ENCODE results near the gene AKAP7. TPM values are rescaled to one million over a fixed set of nuclear protein-coding genes. Genes with fewer than 3 reads are reported as not detected.

Gene AKAP7
- total and polyA plus RNA-seq, 7 experiments from 2014 or later: 6.5 to 21.1 (median 16.8) TPM

DNA sequence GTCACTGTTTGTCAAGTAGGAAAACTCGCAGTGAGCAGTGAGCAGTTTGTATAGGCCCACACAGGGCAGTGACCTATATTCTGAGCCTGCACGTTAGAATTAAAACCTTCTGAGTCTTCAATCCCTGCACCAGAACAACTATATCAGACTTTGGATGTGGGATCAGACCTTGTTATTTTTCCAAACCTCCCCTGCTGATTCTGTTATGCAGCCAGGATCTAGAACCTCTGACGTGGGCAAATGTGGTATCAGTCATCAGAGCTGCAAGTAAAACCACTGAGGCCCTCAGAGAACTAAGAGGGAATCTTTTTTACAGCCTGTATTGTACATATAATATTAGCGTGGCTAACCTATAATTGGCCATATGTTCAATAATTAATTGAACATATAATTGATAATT lies 32.0 kb upstream of the AKAP7 start:
- no peak for DNase-seq
- no peaks in the 10 kb centered on the region for H3K36me3 ChIP-seq (ENCODE audit: control insufficient read depth in 2 of 3, insufficient read depth in 3 of 3, low read length in 3 of 3)
- no peaks in the 10 kb centered on the region for H3K27me3 ChIP-seq (ENCODE audit: control insufficient read depth in 2 of 2, insufficient read depth in 2 of 2, low read length in 2 of 2)
- H3K4me3 Mint-ChIP-seq: no peak overlapping the region
- peaks cover 0 to 9% (median 0%) of the 10 kb centered on the region in 11 donors for H3K9me3 Mint-ChIP-seq
- ATAC-seq: no peak
- H3K9me3 ChIP-seq (ENCODE audit: control insufficient read depth in 2 of 3, low read length in 3 of 3): no peaks in the 10 kb centered on the region
- no peak overlapping the region for H3K4me3 ChIP-seq (ENCODE audit: low read length)
- H3K27ac Mint-ChIP-seq: no peak overlapping the region
- no peaks in the 10 kb centered on the region for H3K4me1 ChIP-seq (ENCODE audit: control insufficient read depth in 2 of 2, insufficient read depth in 2 of 2, low read length in 2 of 2)
- POLR2A ChIA-PET: no interaction called here
- CTCF ChIA-PET: no interaction called here
- H3K27ac ChIP-seq (ENCODE audit: low read depth, low read length): no peak overlapping the region
- no peaks in the 10 kb centered on the region for H3K4me1 Mint-ChIP-seq
- intact Hi-C loops (cut with micrococcal nuclease): no loop called here
- H3K27me3 Mint-ChIP-seq: peaks cover 0 to 9% (median 6%) of the 10 kb centered on the region in 5 donors
- H3K36me3 Mint-ChIP-seq: peaks cover 0 to 5% (median 0%) of the 10 kb centered on the region in 5 donors

- POLR2A ChIA-PET: no interaction called here
- no peak overlapping the region for H3K27ac Mint-ChIP-seq
Observed at GRCh38 chr6:131103901-131104300, 31.4 kb upstream of the AKAP7 start.

GRCh38 chr6:131107151-131107550 lies 28.1 kb upstream of the AKAP7 start:
- no peak for ATAC-seq
- no peak for DNase-seq
- Histone ChIP-seq H3K27ac (ENCODE audit: low read depth, low read length) (no peak overlapping the region), H3K9me3 (ENCODE audit: control insufficient read depth in 2 of 3, low read length in 3 of 3) (no peaks in the 10 kb centered on the region), H3K4me1 (ENCODE audit: control insufficient read depth in 2 of 2, insufficient read depth in 2 of 2, low read length in 2 of 2) (no peaks in the 10 kb centered on the region), H3K27me3 (ENCODE audit: control insufficient read depth in 2 of 2, insufficient read depth in 2 of 2, low read length in 2 of 2) (no peaks in the 10 kb centered on the region), H3K4me3 (ENCODE audit: low read length) (no peak overlapping the region), H3K36me3 (ENCODE audit: control insufficient read depth in 2 of 3, insufficient read depth in 3 of 3, low read length in 3 of 3) (no peaks in the 10 kb centered on the region)
- no peak overlapping the region for H3K4me3 Mint-ChIP-seq
- no peaks in the 10 kb centered on the region for H3K9me3 Mint-ChIP-seq
- POLR2A ChIA-PET: no interaction called here
- H3K36me3 Mint-ChIP-seq: no peaks in the 10 kb centered on the region
- CTCF ChIA-PET: interaction anchor here (0.8 kb wide), 1 partner anchor 225 kb away, joined by 3 read pairs; no protein-coding TSS in a partner anchor
- intact Hi-C loops (cut with micrococcal nuclease): no loop called here
- H3K27ac Mint-ChIP-seq: no peak overlapping the region
- peaks cover 0 to 12% (median 3%) of the 10 kb centered on the region in 5 donors for H3K27me3 Mint-ChIP-seq
- H3K4me1 Mint-ChIP-seq: no peaks in the 10 kb centered on the region

More at GRCh38 chr6:131103901-131104300, 31.4 kb upstream of the AKAP7 start:
- Mint-ChIP-seq H3K36me3 (peaks cover 0 to 5% (median 0%) of the 10 kb centered on the region in 5 donors), H3K9me3 (peaks cover 0 to 9% (median 0%) of the 10 kb centered on the region in 11 donors), H3K4me3 (no peak overlapping the region), H3K4me1 (no peaks in the 10 kb centered on the region), H3K27me3 (peaks cover 0 to 10% (median 6%) of the 10 kb centered on the region in 5 donors)
- Histone ChIP-seq H3K9me3 (ENCODE audit: control insufficient read depth in 2 of 3, low read length in 3 of 3) (no peaks in the 10 kb centered on the region), H3K4me1 (ENCODE audit: control insufficient read depth in 2 of 2, insufficient read depth in 2 of 2, low read length in 2 of 2) (no peaks in the 10 kb centered on the region), H3K27me3 (ENCODE audit: control insufficient read depth in 2 of 2, insufficient read depth in 2 of 2, low read length in 2 of 2) (no peaks in the 10 kb centered on the region), H3K4me3 (ENCODE audit: low read length) (no peak overlapping the region), H3K27ac (ENCODE audit: low read depth, low read length) (no peak overlapping the region), H3K36me3 (ENCODE audit: control insufficient read depth in 2 of 3, insufficient read depth in 3 of 3, low read length in 3 of 3) (no peaks in the 10 kb centered on the region)
- DNase-seq (no peak), ATAC-seq (no peak)
- CTCF ChIA-PET: no interaction called here
- intact Hi-C loops (cut with micrococcal nuclease): no loop called here

GRCh38 chr6:131112249-131112648 lies 23.0 kb upstream of the AKAP7 start:
- no peak for ATAC-seq
- Mint-ChIP-seq H3K27me3 (peaks cover 0 to 16% (median 3%) of the 10 kb centered on the region in 5 donors), H3K4me3 (no peak overlapping the region), H3K9me3 (no peaks in the 10 kb centered on the region), H3K36me3 (no peaks in the 10 kb centered on the region), H3K27ac (no peak overlapping the region), H3K4me1 (peaks cover 0 to 2% (median 0%) of the 10 kb centered on the region in 7 donors)
- H3K9me3 ChIP-seq (ENCODE audit: control insufficient read depth in 2 of 3, low read length in 3 of 3): no peaks in the 10 kb centered on the region
- CTCF ChIA-PET: no interaction called here
- intact Hi-C loops (cut with micrococcal nuclease): no loop called here
- no peak overlapping the region for H3K27ac ChIP-seq (ENCODE audit: low read depth, low read length)
- DNase-seq: no peak
- no peaks in the 10 kb centered on the region for H3K27me3 ChIP-seq (ENCODE audit: control insufficient read depth in 2 of 2, insufficient read depth in 2 of 2, low read length in 2 of 2)
- H3K4me3 ChIP-seq (ENCODE audit: low read length): no peak overlapping the region
- no peaks in the 10 kb centered on the region for H3K4me1 ChIP-seq (ENCODE audit: control insufficient read depth in 2 of 2, insufficient read depth in 2 of 2, low read length in 2 of 2)
- no peaks in the 10 kb centered on the region for H3K36me3 ChIP-seq (ENCODE audit: control insufficient read depth in 2 of 3, insufficient read depth in 3 of 3, low read length in 3 of 3)
- POLR2A ChIA-PET: no interaction called here

DNA sequence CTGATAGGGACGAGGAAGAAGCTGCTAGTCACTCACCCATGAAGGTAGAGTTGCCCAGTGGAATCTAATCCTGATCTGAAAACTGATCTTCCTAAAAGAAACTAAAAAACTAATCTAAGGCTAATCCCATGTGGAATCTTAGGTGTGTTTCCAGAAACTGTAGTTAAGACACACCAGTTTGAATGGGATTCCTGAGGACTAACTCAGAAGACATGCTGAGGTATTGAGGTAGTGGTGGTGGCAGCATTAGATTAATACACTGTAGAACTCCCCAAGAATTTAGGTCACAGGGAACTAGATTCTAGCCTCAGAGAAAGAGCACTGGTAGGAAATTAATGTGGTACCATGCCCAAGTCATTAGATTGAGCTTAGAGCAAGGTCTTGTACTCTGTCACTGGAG lies 19.6 kb upstream of the AKAP7 start:
- H3K27ac Mint-ChIP-seq: peak overlapping the region in 1 of 9 donors; percentile 57
- H3K9me3 Mint-ChIP-seq: no peaks in the 10 kb centered on the region
- peaks cover 0 to 8% (median 0%) of the 10 kb centered on the region in 5 donors for H3K27me3 Mint-ChIP-seq
- ATAC-seq: no peak
- H3K4me3 ChIP-seq (ENCODE audit: low read length): no peak overlapping the region
- H3K27me3 ChIP-seq (ENCODE audit: control insufficient read depth in 2 of 2, insufficient read depth in 2 of 2, low read length in 2 of 2): no peaks in the 10 kb centered on the region
- H3K36me3 Mint-ChIP-seq: no peaks in the 10 kb centered on the region
- intact Hi-C loops (cut with micrococcal nuclease): loop anchor here (1.0 to 5.0 kb wide), 7 partner anchors 53 to 795 kb away; partner anchors contain the start of genes EPB41L2 (in 1 of the 2) and MED23 (in 1 of the 2)
- ChIA-PET POLR2A (no interaction called here), CTCF (interaction anchor here (2.0 to 7.8 kb wide), 2 partner anchors 228 to 231 kb away, joined by 10 to 76 read pairs; no protein-coding TSS in a partner anchor)
- H3K4me1 ChIP-seq (ENCODE audit: control insufficient read depth in 2 of 2, insufficient read depth in 2 of 2, low read length in 2 of 2): no peaks in the 10 kb centered on the region
- no peaks in the 10 kb centered on the region for H3K36me3 ChIP-seq (ENCODE audit: control insufficient read depth in 2 of 3, insufficient read depth in 3 of 3, low read length in 3 of 3)
- H3K9me3 ChIP-seq (ENCODE audit: control insufficient read depth in 2 of 3, low read length in 3 of 3): no peaks in the 10 kb centered on the region
- DNase-seq: no peak
- H3K4me1 Mint-ChIP-seq: peaks cover 0 to 2% (median 0%) of the 10 kb centered on the region in 7 donors
- H3K27ac ChIP-seq (ENCODE audit: low read depth, low read length): no peak overlapping the region
- H3K4me3 Mint-ChIP-seq: no peak overlapping the region

DNA sequence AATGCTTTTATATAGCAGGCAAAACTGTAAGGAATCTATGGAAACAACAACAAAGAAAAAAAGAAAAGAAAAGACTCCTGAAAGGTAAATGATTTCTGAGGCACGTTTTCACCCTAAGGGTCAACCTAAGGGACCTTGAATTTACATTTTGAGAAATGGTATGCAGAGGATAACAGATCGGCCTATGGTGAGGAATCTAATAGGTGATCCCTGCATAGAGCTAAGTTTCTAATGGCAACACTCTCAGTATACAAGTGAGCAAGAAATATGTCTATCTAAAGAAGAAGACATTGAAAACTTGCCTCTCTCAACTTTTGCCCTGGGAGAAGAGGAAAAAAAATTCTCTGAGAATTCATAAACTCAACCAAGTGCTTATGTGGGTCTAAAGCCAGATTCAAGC lies 18.9 kb upstream of the AKAP7 start:
- Mint-ChIP-seq H3K27ac (peak overlapping the region in 1 of 9 donors; percentile 57), H3K36me3 (no peaks in the 10 kb centered on the region), H3K4me3 (no peak overlapping the region), H3K9me3 (no peaks in the 10 kb centered on the region), H3K4me1 (peaks cover 0 to 2% (median 0%) of the 10 kb centered on the region in 7 donors), H3K27me3 (peaks cover 0 to 8% (median 0%) of the 10 kb centered on the region in 5 donors)
- H3K27ac ChIP-seq (ENCODE audit: low read depth, low read length): no peak overlapping the region
- no peaks in the 10 kb centered on the region for H3K9me3 ChIP-seq (ENCODE audit: control insufficient read depth in 2 of 3, low read length in 3 of 3)
- intact Hi-C loops (cut with micrococcal nuclease): loop anchor here (1.0 to 5.0 kb wide), 7 partner anchors 54 to 794 kb away; partner anchors contain the start of genes EPB41L2 (in 1 of the 2) and MED23 (in 1 of the 2)
- ChIA-PET POLR2A (no interaction called here), CTCF (interaction anchor here (0.6 to 7.8 kb wide), 5 partner anchors 229 to 422 kb away, joined by 3 to 76 read pairs (median 7); no protein-coding TSS in a partner anchor)
- H3K4me3 ChIP-seq (ENCODE audit: low read length): no peak overlapping the region
- H3K36me3 ChIP-seq (ENCODE audit: control insufficient read depth in 2 of 3, insufficient read depth in 3 of 3, low read length in 3 of 3): no peaks in the 10 kb centered on the region
- ATAC-seq: no peak
- H3K4me1 ChIP-seq (ENCODE audit: control insufficient read depth in 2 of 2, insufficient read depth in 2 of 2, low read length in 2 of 2): no peaks in the 10 kb centered on the region
- DNase-seq: no peak
- H3K27me3 ChIP-seq (ENCODE audit: control insufficient read depth in 2 of 2, insufficient read depth in 2 of 2, low read length in 2 of 2): no peaks in the 10 kb centered on the region
